CD14-positive monocyte (primary cell): ENCODE data around the gene OR4F15. TPM values are rescaled to one million over a fixed set of nuclear protein-coding genes. Genes with fewer than 3 reads are reported as not detected.
A peak's percentile ranks its signal among the peaks of the same experiment; 100 is the strongest.

Experiments used
- DNase-seq, 3 donors: peaks; one replicate each; pipeline ENCODE4 v3.0.0-alpha.2; 2011 to 2022
- H2AFZ ChIP-seq: 2 replicates; pipeline ENCODE4 v1.6.0; 2012; ENCODE audit warnings: mild to moderate bottlenecking, low read depth, low read length, inconsistent platforms; ENCODE audit not compliant: insufficient read depth, poor library complexity, severe bottlenecking
- H3K27ac ChIP-seq, 2 donors: 1 replicate in 1 of 2; 2 replicates in 1 of 2; pipeline ENCODE4 v1.5.1; 2012 to 2013; ENCODE audit warnings: low read length in 2 of 2, control low read depth in 1 of 2, inconsistent platforms in 1 of 2, low read depth in 1 of 2, mild to moderate bottlenecking in 1 of 2
- H3K27me3 ChIP-seq, 2 donors: one replicate each; pipeline versions ENCODE4 v1.6.0 to v1.6.1; 2011 to 2013; ENCODE audit warnings: low read length in 2 of 2; ENCODE audit not compliant: control insufficient read depth in 2 of 2, insufficient read depth in 2 of 2
- H3K36me3 ChIP-seq, 2 donors: replicated peaks in 1 of 2; 1 replicate in 1 of 2; 2 replicates in 1 of 2; pipeline versions ENCODE4 v1.5.1 to v1.6.1; 2012 to 2013; ENCODE audit warnings: low read length in 2 of 2, control low read depth in 1 of 2, inconsistent platforms in 1 of 2, mild to moderate bottlenecking in 1 of 2; ENCODE audit not compliant: insufficient read depth in 2 of 2, control insufficient read depth in 1 of 2
- H3K4me1 ChIP-seq, 2 donors: 1 replicate in 1 of 2; 2 replicates in 1 of 2; pipeline versions ENCODE4 v1.5.1 to v1.6.1; 2012 to 2013; ENCODE audit warnings: low read length in 2 of 2, control low read depth in 1 of 2, inconsistent platforms in 1 of 2, mild to moderate bottlenecking in 1 of 2, moderate library complexity in 1 of 2; ENCODE audit not compliant: insufficient read depth in 2 of 2, control insufficient read depth in 1 of 2
- H3K4me2 ChIP-seq: replicated peaks from 2 replicates; pipeline ENCODE3; 2012; ENCODE audit warnings: low read length, moderate library complexity, mild to moderate bottlenecking; ENCODE audit not compliant: poor library complexity, severe bottlenecking; ENCODE audit errors: extremely low read depth
- H3K4me3 ChIP-seq, 3 experiments: fragments of 200-600 bp in 1 of 3; sonication (generic) in 1 of 3; replicated peaks in 1 of 3; 1 replicate in 2 of 3; 2 replicates in 1 of 3; pipeline ENCODE4 v1.5.1; 2011 to 2013; ENCODE audit warnings: low read length in 3 of 3, mild to moderate bottlenecking in 3 of 3, control low read depth in 2 of 3, low read depth in 2 of 3, inconsistent platforms in 1 of 3, moderate library complexity in 1 of 3
- H3K79me2 ChIP-seq: 2 replicates; pipeline ENCODE4 v1.6.0; 2012; ENCODE audit warnings: mild to moderate bottlenecking, control low read depth, inconsistent platforms, low read length, moderate library complexity; ENCODE audit not compliant: insufficient read depth
- H3K9ac ChIP-seq: 2 replicates; pipeline ENCODE4 v1.6.0; 2017; ENCODE audit warnings: low read length, mild to moderate bottlenecking; ENCODE audit not compliant: insufficient read depth, poor library complexity, severe bottlenecking
- H3K9me3 ChIP-seq, 2 donors: replicated peaks in 1 of 2; 1 replicate in 1 of 2; 2 replicates in 1 of 2; pipeline versions ENCODE4 v1.5.1 to v1.6.1; 2012 to 2013; ENCODE audit warnings: low read length in 2 of 2, control low read depth in 1 of 2; ENCODE audit not compliant: control insufficient read depth in 1 of 2, insufficient read depth in 1 of 2
- H4K20me1 ChIP-seq: 2 replicates; pipeline ENCODE4 v1.6.0; 2012; ENCODE audit warnings: mild to moderate bottlenecking, low read length, control low read depth, moderate library complexity; ENCODE audit not compliant: insufficient read depth
- H3K27ac Mint-ChIP-seq, 7 donors: one replicate each; pipeline ENCODE4 v1.8.0; 2020; ENCODE audit warnings: mild to moderate bottlenecking in 7 of 7, mixed read lengths in 7 of 7, moderate library complexity in 6 of 7, inconsistent platforms in 2 of 7
- H3K27me3 Mint-ChIP-seq, 3 donors: one replicate each; pipeline ENCODE4 v1.8.0; 2021 to 2022; ENCODE audit warnings: low read depth in 3 of 3, mild to moderate bottlenecking in 3 of 3, mixed read lengths in 3 of 3, moderate library complexity in 3 of 3, inconsistent platforms in 1 of 3
- H3K36me3 Mint-ChIP-seq, 2 donors: one replicate each; pipeline ENCODE4 v1.8.0; 2020; ENCODE audit warnings: mixed read lengths in 2 of 2, inconsistent platforms in 1 of 2, mild to moderate bottlenecking in 1 of 2
- H3K4me1 Mint-ChIP-seq: one replicate; pipeline ENCODE4 v1.8.0; 2020; ENCODE audit warnings: mild to moderate bottlenecking, mixed read lengths
- H3K4me3 Mint-ChIP-seq, 2 donors: one replicate each; pipeline ENCODE4 v1.8.0; 2020; ENCODE audit warnings: mild to moderate bottlenecking in 2 of 2, mixed read lengths in 2 of 2, moderate library complexity in 1 of 2
- H3K9me3 Mint-ChIP-seq, 7 donors: one replicate each; pipeline ENCODE4 v1.8.0; 2020 to 2022; ENCODE audit warnings: mixed read lengths in 7 of 7, mild to moderate bottlenecking in 6 of 7, moderate library complexity in 6 of 7, inconsistent platforms in 2 of 7
- WGBS: methylation state at CpG from one replicate; pipeline ENCODE4 v1.1.5; 2013; ENCODE audit warnings: missing lambda C conversion rate; ENCODE audit not compliant: insufficient coverage; 5-methylcytosine and 5-hydroxymethylcytosine counted together
- intact Hi-C, 2 donors: fragments of 100-400 bp; cut with micrococcal nuclease; formaldehyde crosslinking; loops; one replicate each; pipeline versions ENCODE4 v1.15.0 to v1.15.1; 2023
- polyA plus RNA-seq, 3 donors: library from polyadenylated mRNA; depleted of rRNA in 1 of 3; unstranded in 2 of 3; stranded (reverse) in 1 of 3; fragments of 300-500 nt in 2 of 3; fragments of >200 nt in 1 of 3; fragmentation: Illumina TruSeq in 2 of 3; gene quantifications; 1 replicate in 2 of 3; 2 replicates in 1 of 3; pipeline ENCODE4 v1.2.3, GENCODE V29; 2012 to 2021
- TF ChIP-seq, protein P1 (sequence below): fragments of 200-600 bp; IDR thresholded peaks from one replicate; pipeline ENCODE4 v1.8.0; 2022; ENCODE audit warnings: antibody characterized with exemption, mild to moderate bottlenecking

Gene OR4F15
- polyA plus RNA-seq, 3 donors: not detected

DNA sequence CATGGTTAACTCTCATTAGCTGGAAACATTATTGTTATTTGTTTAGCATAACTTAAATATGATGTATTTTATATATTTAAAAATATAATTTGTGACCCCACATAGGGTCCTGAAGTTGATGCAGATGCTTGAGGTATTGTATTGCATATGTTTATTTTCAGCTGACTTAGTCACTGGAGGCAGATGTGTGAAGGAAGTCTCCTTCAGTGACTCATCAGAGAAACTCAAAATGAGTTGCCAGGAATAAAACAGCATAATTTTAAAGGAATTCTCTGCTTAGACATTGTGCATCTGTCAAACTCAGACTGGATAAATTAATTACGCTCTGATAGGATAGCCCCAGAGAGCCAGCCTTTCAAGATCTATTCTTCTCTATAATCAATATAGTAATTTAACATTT is 16.5 kb upstream of the OR4F15 start:
- no peak overlapping the region for H3K4me3 ChIP-seq
- WGBS: no CpG with 5 or more reads among the region's 1 CpG
- H3K4me1 Mint-ChIP-seq: no peaks in the 10 kb centered on the region
- no peak overlapping the region for H3K9ac ChIP-seq
- no peaks in the 10 kb centered on the region for H3K27me3 ChIP-seq
- intact Hi-C loops: no loop called here
- H3K36me3 Mint-ChIP-seq: no peaks in the 10 kb centered on the region
- H3K4me3 Mint-ChIP-seq: no peak overlapping the region
- peak overlapping the region in 1 of 7 donors; percentile 36 for H3K27ac Mint-ChIP-seq
- no peak overlapping the region for H3K4me2 ChIP-seq
- H3K27me3 Mint-ChIP-seq: peaks cover 2 to 8% (median 3%) of the 10 kb centered on the region in 3 donors
- no peak overlapping the region for H3K27ac ChIP-seq
- TF ChIP-seq, protein P1, sequence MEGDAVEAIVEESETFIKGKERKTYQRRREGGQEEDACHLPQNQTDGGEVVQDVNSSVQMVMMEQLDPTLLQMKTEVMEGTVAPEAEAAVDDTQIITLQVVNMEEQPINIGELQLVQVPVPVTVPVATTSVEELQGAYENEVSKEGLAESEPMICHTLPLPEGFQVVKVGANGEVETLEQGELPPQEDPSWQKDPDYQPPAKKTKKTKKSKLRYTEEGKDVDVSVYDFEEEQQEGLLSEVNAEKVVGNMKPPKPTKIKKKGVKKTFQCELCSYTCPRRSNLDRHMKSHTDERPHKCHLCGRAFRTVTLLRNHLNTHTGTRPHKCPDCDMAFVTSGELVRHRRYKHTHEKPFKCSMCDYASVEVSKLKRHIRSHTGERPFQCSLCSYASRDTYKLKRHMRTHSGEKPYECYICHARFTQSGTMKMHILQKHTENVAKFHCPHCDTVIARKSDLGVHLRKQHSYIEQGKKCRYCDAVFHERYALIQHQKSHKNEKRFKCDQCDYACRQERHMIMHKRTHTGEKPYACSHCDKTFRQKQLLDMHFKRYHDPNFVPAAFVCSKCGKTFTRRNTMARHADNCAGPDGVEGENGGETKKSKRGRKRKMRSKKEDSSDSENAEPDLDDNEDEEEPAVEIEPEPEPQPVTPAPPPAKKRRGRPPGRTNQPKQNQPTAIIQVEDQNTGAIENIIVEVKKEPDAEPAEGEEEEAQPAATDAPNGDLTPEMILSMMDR: no peak
- H3K9me3 ChIP-seq: no peaks in the 10 kb centered on the region
- no peaks in the 10 kb centered on the region for H3K36me3 ChIP-seq
- no peaks in the 10 kb centered on the region for H4K20me1 ChIP-seq
- DNase-seq: no peak
- H3K4me1 ChIP-seq: no peaks in the 10 kb centered on the region
- no peaks in the 10 kb centered on the region for H3K79me2 ChIP-seq
- no peak overlapping the region for H2AFZ ChIP-seq
- H3K9me3 Mint-ChIP-seq: peaks cover 0 to 1% (median 0%) of the 10 kb centered on the region in 7 donors

DNA sequence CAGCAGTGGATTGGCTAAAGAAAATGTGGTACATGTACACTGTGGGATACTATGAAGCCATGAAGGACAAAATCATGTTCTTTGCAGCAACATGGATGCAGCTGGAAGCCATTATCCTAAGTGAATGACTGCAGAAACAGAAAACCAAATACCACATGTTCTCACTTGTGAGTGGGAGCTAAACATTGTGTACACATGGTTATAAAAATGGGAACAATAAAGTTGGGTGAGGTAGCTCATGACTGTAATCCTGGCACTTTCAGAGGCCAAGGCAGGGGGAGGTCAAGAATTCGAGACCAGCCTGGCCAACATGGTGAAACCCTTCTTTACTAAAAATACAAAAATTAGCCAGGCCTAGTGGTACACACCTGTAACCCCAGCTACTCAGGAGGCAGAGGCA is 12.3 kb upstream of the OR4F15 start:
- Histone ChIP-seq H3K36me3 (no peaks in the 10 kb centered on the region), H4K20me1 (no peaks in the 10 kb centered on the region), H3K79me2 (no peaks in the 10 kb centered on the region), H3K9me3 (no peaks in the 10 kb centered on the region), H3K9ac (no peak overlapping the region), H3K27me3 (no peaks in the 10 kb centered on the region), H3K27ac (no peak overlapping the region), H3K4me3 (no peak overlapping the region), H3K4me2 (no peak overlapping the region), H3K4me1 (no peaks in the 10 kb centered on the region), H2AFZ (no peak overlapping the region)
- H3K36me3 Mint-ChIP-seq: no peaks in the 10 kb centered on the region
- H3K27me3 Mint-ChIP-seq: peaks cover 2 to 6% (median 5%) of the 10 kb centered on the region in 3 donors
- no peak overlapping the region for H3K4me3 Mint-ChIP-seq
- DNase-seq: no peak
- no peaks in the 10 kb centered on the region for H3K4me1 Mint-ChIP-seq
- peaks cover 0 to 2% (median 0%) of the 10 kb centered on the region in 7 donors for H3K9me3 Mint-ChIP-seq
- WGBS: no CpG with 5 or more reads among the region's 1 CpG
- intact Hi-C loops: no loop called here
- no peak overlapping the region for H3K27ac Mint-ChIP-seq
- TF ChIP-seq, protein P1: no peak
